Activated naive CD8-positive, alpha-beta T cell treated with anti-CD3 and anti-CD28 coated beads, Interleukin-2, amount 50 U/mL, for 24 hours (primary cell): Measurements from ENCODE around the gene SNRPF.
"Not testable (repeated sequence)": the region's sequence is repeated elsewhere in the genome, so short reads cannot be mapped to it uniquely, and the experiment has no call there.

Experiments used
- ATAC-seq: fragments of 150-1000 bp; cut with Tn5 transposase; one replicate; pipeline ENCODE4 v1.10.0; 2021
- DNase-seq: peaks from one replicate; pipeline ENCODE4 v3.0.0; 2021
- H3K27ac Mint-ChIP-seq: one replicate; pipeline ENCODE4 v1.8.0; 2021; ENCODE audit warnings: mild to moderate bottlenecking, mixed read lengths
- H3K27me3 Mint-ChIP-seq: one replicate; pipeline ENCODE4 v1.8.0; 2021; ENCODE audit warnings: mixed read lengths
- H3K36me3 Mint-ChIP-seq: one replicate; pipeline ENCODE4 v1.8.0; 2021; ENCODE audit warnings: low read depth, mixed read lengths
- H3K4me1 Mint-ChIP-seq: one replicate; pipeline ENCODE4 v1.8.0; 2021; ENCODE audit warnings: mixed read lengths
- H3K4me3 Mint-ChIP-seq: one replicate; pipeline ENCODE4 v1.8.0; 2021; ENCODE audit warnings: mild to moderate bottlenecking, moderate library complexity, mixed read lengths
- H3K9me3 Mint-ChIP-seq: one replicate; pipeline ENCODE4 v1.8.0; 2021; ENCODE audit warnings: mixed read lengths

SNRPF gene

DNA sequence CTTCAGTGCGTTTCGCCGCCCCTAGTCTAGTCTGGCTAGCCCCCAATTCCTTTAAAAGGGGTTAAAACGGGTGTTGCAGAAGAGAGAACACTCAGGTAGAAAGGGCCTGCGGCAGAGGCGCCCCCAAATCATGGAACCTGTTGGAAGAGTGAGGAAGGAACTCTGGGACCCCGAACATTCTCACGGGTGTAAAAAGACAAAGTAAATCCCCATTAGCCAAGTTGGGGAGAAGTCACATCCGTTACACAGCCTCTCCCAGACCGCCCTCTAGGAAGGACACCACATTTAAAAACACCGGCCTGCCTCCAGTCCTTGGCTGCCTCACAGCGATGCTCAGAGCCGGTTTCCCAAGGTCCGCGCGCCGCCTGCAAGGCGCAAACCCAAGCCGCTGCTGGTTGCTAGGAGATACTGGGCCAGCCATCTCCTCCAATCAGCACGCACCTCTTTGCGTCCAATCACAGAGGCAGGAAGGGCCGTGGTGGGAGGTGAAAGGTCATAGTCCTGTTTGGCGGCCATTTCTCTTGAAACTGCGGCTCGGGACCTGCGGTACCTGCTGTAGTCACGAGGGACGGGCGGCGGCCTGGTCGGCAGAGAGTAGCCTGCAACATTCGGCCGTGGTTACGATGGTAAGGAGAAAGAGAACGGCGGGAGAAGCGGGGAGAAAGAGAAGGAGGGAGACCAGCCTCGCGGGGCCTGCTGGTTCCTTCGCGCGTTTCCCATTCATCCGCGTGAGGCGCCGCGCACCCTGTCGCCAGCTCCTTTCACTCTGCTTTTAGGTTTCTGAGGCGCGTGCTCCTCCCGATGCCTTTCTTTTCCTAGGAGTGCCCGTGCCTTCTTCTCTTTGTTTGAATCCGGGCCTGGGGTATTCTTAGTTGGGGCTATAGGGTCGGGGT, at the start of gene SNRPF:
Gene SNRPF, plus strand, starts transcription at position 502 of the 893 bp plus-strand sequence. Its CDS starts 122 bp downstream, at position 624.
- Mint-ChIP-seq H3K9me3 (no peaks in the 10 kb centered on the region), H3K27me3 (peaks cover 2% of the 10 kb centered on the region), H3K4me3 (no peak within 1 kb of the TSS), H3K4me1 (peaks cover 31% of the 10 kb centered on the region), H3K27ac (no peak within 1 kb of the TSS), H3K36me3 (peaks cover 35% of the 10 kb centered on the region)
- peak; percentile 98 for ATAC-seq
- DNase-seq, result peak; percentile 90

DNA sequence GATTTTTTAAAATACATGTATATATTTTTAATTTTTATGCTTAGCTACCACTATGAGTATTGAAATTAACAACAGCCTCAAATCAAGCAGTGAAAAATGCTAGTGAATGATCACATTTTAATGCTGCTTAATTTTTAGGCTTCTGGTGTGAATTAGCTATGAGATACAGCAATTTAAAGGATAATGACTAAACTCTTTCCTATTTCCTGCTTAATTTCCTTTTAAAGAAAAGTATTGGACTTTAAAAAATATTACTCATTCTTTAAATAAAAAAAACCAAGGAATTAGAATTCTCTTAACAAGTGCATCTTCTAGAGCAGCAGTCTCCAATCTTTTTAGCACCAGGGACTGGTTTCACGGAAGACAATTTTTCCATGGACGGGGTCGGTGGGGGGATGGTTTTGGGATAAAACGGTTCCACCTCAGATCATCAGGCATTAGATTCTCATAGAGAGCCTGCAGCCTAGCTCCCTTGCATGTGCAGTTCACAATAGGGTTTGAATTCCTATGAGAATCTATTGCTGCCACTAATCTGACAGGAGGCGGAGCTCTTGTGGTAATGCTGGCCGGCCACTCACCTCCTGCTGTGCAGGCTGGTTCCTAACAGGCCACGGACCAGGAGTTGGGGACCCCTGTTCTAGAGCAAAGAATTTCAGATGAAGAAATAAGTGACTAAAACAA, 49.6 kb upstream of the SNRPF start:
- Mint-ChIP-seq H3K4me3 (no peak overlapping the region), H3K4me1 (no peaks in the 10 kb centered on the region), H3K36me3 (no peaks in the 10 kb centered on the region), H3K27me3 (peaks cover 24% of the 10 kb centered on the region), H3K27ac (no peak overlapping the region), H3K9me3 (no peaks in the 10 kb centered on the region)
- ATAC-seq, result no peak
- DNase-seq, result no peak

DNA sequence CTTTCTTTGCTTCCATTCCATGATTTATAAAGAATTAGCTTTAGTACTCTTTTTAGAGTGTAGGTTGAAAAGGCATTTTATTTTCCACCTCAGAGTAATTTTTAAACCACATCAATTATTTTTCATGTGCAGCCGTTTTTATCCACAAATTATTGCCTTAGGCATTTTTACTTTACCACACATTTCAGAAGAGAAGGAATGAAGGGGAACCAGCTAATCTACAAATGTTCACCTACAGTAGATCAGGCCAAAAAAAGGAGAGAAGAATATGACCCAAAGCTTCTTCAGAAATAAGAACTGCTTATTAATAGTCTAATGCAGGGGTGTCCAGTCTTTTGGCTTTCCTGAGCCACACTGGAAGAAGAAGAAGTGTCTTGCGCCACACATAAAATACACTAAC, 48.3 kb upstream of the SNRPF start:
- Mint-ChIP-seq H3K27me3 (peaks cover 23% of the 10 kb centered on the region), H3K27ac (no peak overlapping the region)

DNA sequence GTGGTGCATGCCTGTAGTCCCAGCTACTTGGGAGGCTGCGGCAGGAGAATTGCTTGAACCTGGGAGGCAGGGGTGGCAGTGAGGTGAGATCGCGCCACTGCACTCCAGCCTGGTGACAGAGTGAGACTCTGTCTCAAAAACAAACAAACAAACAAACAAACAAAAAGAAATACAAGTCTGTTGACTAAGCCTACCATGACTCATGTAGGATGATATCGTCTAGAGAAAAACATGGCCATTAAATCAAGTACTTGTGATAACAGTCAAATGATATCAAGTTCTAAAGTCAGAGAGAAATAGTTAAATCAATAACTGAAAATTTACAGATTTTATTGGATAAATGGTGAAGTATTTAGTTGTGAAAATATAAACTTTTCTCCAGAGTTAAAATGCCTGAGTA, 46.6 kb upstream of the SNRPF start:
- not testable (repeated sequence) for H3K4me3 Mint-ChIP-seq, ATAC-seq, H3K9me3 Mint-ChIP-seq, H3K36me3 Mint-ChIP-seq, DNase-seq, H3K27ac Mint-ChIP-seq, H3K4me1 Mint-ChIP-seq
- H3K27me3 Mint-ChIP-seq, result peaks cover 18% of the 10 kb centered on the region

More for the DNA sequence above, 48.3 kb upstream of the SNRPF start:
- Mint-ChIP-seq H3K4me1 (no peaks in the 10 kb centered on the region), H3K4me3 (no peak overlapping the region), H3K36me3 (no peaks in the 10 kb centered on the region), H3K9me3 (no peaks in the 10 kb centered on the region)
- no peak for ATAC-seq
- DNase-seq, result no peak

DNA sequence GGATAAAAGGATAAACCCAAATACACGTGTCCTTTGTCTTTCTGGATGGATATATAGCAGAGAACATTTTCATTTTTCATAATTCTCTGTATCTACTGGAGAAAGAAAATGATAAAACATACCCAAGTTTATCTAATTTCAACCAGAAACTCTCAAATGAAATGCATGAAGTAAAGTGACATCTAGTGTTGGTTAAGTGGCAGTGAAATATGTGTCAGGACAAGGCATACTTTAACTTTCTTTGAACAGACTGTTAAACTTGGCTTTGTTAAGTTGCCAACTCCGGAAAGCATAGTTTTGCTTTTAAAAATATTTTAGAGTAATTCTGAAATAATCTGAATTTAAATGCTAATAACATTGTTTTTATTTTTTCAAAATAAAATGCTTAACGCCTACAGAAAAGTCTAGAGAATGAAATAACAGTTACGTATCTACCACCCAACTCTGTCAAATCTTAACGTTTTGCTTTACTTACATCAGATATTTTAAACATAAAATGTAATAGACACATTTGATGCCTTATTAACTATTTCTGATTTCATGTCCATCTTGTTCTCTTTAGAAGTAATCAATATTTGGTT, 43.0 kb upstream of the SNRPF start:
- no peak for DNase-seq
- H3K27me3 Mint-ChIP-seq, result peaks cover 13% of the 10 kb centered on the region
- no peaks in the 10 kb centered on the region for H3K9me3 Mint-ChIP-seq

DNA sequence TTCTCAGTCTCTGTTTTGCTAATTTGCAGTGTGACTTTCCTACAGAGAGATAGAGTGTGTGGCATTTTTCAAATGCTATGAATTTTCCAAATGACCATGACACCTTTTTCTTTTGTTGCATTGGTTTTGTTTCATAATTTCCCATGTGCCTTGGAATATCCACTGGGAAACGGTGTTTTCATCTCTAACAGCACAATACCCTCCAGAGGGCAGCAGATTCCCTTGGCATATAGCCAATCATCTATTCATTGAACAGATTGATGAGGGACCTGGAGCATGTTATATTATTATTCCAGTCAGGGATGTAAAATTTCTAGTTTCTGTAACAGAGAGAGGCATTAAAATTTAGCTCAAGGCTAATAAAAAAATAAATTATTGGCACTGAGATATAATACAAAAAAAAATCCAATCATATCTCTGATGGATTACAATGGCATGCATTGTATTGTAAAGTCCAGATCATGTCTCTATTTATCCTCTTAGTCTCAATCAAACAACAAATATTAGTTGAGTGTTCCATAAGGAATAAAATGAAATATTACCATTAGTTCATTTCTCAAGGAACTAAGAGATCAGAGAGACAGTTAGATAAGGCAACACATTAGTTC, 38.6 kb upstream of the SNRPF start:
- ATAC-seq (no peak), DNase-seq (no peak)
- H3K9me3 Mint-ChIP-seq, result no peaks in the 10 kb centered on the region
- H3K4me1 Mint-ChIP-seq, result no peaks in the 10 kb centered on the region
- no peak overlapping the region for H3K27ac Mint-ChIP-seq
- no peak overlapping the region for H3K4me3 Mint-ChIP-seq
- H3K27me3 Mint-ChIP-seq, result peaks cover 4% of the 10 kb centered on the region
- H3K36me3 Mint-ChIP-seq, result no peaks in the 10 kb centered on the region

More for the DNA sequence above, 43.0 kb upstream of the SNRPF start:
- ATAC-seq, result no peak
- no peaks in the 10 kb centered on the region for H3K4me1 Mint-ChIP-seq
- no peaks in the 10 kb centered on the region for H3K36me3 Mint-ChIP-seq
- no peak overlapping the region for H3K4me3 Mint-ChIP-seq
- no peak overlapping the region for H3K27ac Mint-ChIP-seq

DNA sequence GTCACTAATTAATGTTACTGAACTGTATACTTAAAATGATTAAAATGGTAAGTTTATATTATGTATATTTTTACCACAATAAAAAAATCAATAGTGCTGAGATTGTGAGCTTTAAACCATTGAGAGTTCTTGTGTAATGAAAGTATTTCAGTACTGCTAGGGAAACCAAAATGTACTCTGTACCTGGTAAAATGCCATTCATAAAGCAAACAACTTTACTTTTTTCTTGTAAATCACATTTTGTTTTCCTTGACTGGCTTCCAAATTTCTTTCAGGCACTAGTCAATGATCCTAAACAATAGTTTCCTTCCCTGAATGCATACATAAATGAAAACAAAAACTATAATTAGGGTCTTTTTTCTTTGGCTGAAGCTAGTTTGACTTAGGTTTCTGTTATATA, 29.4 kb upstream of the SNRPF start:
- Mint-ChIP-seq H3K36me3 (no peaks in the 10 kb centered on the region), H3K9me3 (no peaks in the 10 kb centered on the region), H3K4me1 (peaks cover 4% of the 10 kb centered on the region), H3K27ac (no peak overlapping the region), H3K4me3 (no peak overlapping the region), H3K27me3 (peaks cover 13% of the 10 kb centered on the region)
- DNase-seq, result no peak
- ATAC-seq, result no peak

DNA sequence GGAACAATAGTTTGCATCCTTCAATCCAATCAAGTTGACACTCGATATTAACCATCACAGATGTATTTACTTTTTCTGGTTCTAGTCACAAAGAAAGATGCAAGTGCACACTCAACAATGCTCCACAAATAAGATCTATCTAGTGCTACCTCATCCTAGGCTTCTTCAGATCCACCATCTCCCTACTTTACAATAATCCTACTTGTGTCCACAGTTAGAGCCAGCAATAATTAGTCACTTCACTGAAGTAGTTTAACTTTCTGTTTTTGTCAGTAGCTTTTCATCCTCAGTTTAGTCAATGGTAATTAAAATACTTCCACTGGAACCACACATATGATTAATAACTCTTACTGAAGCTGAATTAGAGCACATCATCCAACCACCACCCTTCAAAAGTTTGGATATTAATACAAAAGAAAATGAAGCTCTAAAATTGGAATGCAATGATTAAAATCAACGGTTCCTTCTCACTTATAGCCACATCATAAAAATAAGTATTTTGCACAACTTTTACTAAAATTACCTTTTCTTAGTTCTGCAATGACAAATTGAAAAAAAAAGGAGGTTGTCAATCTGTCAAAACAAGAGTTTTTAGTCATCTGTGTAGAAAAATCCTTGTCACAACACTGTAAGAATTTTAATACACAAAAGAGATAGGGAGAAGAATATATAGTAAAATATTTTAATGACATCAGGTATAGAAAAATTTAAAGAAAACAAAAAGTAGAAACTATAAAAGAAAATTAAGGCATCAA, 28.2 kb upstream of the SNRPF start:
- Mint-ChIP-seq H3K27ac (no peak overlapping the region), H3K4me3 (no peak overlapping the region), H3K4me1 (peaks cover 4% of the 10 kb centered on the region), H3K9me3 (no peaks in the 10 kb centered on the region), H3K36me3 (no peaks in the 10 kb centered on the region), H3K27me3 (peaks cover 13% of the 10 kb centered on the region)
- peak; percentile 40 for ATAC-seq
- DNase-seq, result no peak

DNA sequence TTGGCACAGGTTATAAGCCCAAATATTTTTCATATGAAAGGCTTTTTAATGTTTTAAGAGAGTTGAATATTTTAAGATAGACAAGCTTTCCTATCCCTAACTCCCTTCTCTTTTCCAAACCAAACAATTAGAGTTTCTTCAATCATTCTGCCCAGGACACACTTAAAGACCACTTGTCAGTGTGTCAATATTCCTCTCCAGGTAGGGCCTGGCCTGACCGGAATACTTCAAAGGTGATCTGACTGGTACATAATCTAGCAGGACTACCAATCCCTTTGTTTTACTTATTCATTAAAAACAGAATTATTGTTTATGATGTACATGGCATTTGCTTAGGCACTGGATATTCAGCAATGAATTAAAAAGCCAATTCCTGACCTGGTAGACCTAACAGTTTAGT, 24.2 kb upstream of the SNRPF start:
- peaks cover 9% of the 10 kb centered on the region for H3K4me1 Mint-ChIP-seq
- DNase-seq (no peak), ATAC-seq (no peak)
- H3K27me3 Mint-ChIP-seq, result peaks cover 24% of the 10 kb centered on the region
- H3K9me3 Mint-ChIP-seq, result no peaks in the 10 kb centered on the region
- no peaks in the 10 kb centered on the region for H3K36me3 Mint-ChIP-seq
- H3K4me3 Mint-ChIP-seq, result no peak overlapping the region
- no peak overlapping the region for H3K27ac Mint-ChIP-seq

DNA sequence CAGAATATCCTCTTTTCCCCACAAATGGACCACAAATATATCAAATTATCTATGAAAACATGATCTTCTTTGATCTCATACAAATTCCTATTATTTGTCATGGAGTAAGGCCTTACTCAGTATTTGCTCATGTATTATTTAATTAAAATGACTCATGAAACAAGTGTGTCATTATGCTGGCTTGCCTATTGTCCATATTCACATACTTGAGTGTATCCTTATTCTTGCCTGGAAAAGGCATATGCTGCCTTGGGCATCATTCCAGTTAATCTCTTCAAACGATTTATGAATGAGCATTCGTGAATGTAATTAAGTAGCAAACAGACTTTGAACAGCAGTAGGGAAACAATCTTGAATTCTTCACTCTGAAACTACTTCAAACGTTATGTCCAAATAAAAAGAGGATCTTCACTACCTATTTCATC, 22.6 kb upstream of the SNRPF start:
- Mint-ChIP-seq H3K27me3 (peaks cover 14% of the 10 kb centered on the region), H3K4me3 (no peak overlapping the region), H3K27ac (no peak overlapping the region), H3K36me3 (no peaks in the 10 kb centered on the region), H3K4me1 (peaks cover 5% of the 10 kb centered on the region), H3K9me3 (no peaks in the 10 kb centered on the region)
- no peak for DNase-seq
- no peak for ATAC-seq

DNA sequence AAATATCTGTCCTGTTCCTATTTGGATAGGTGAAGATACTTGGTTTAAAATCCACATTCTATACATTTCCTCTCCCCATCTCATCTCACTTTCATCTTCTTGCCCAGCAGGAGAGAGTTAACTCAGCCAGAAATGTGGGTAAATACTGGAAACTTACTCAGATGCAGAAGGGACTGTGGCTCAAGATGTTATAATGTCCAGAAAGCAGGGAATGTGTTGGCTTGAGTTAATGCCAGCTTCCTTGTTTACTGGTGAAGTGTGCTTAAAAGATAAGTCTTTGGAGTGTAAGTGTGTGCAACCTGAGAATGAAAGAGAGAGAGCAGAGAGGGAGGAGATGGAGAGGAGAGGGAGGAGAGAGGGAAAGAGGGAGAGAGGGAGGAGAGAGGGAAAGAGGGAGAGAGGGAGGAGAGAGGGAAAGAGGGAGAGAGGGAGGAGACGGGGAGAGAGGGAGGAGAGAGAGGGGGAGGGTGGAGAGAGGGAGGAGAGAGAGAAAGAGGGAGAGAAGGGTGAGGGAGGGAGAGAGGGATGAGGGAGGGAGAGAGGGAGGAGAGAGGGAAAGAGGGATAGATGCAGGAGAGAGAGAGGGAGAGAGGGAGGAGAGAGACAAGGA, 22.0 kb upstream of the SNRPF start:
- Mint-ChIP-seq H3K9me3 (no peaks in the 10 kb centered on the region), H3K27ac (no peak overlapping the region), H3K27me3 (peaks cover 12% of the 10 kb centered on the region), H3K4me3 (no peak overlapping the region), H3K36me3 (no peaks in the 10 kb centered on the region), H3K4me1 (peaks cover 5% of the 10 kb centered on the region)
- no peak for ATAC-seq
- no peak for DNase-seq

DNA sequence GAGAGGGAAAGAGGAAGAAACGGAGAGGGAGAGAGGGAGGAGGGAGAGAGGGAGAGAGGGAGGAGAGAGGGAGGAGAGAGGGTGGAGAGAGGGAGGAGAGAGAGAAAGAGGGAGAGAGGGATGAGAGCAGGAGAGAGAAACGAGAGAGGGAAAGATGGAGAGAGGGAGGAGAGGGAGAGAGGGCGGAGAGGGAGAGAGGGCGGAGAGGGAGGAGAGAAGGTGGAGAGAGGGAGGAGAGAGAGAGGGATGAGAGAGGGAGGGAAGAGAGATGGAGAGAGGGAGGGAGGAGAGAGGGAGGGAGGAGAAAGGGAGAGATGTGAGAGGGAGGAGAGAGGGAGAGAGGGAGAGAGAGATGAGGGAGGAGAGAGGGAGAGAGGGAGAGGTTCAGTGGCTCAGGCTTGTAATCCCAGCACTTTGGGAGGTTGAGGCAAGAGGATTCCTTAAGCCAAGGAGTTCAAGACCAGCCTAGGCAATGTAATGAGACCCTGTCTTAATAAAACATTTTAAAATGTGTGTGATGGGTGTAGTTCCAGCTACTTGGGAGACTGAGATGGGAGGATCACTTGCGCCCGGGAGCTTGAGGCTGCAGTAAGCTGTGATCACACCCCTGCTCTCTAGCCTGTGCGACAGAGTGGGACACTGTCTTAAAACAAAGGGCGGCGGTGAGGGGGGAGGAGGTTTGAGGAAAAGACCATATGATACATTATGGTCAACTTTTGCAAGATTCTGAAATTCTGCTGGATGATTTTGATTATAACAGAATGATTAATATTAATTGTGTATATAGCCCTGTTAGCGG, 21.3 kb upstream of the SNRPF start:
- Mint-ChIP-seq H3K4me1 (peaks cover 5% of the 10 kb centered on the region), H3K36me3 (no peaks in the 10 kb centered on the region), H3K27ac (no peak overlapping the region), H3K4me3 (no peak overlapping the region), H3K9me3 (no peaks in the 10 kb centered on the region), H3K27me3 (peaks cover 12% of the 10 kb centered on the region)
- ATAC-seq, result no peak
- no peak for DNase-seq

DNA sequence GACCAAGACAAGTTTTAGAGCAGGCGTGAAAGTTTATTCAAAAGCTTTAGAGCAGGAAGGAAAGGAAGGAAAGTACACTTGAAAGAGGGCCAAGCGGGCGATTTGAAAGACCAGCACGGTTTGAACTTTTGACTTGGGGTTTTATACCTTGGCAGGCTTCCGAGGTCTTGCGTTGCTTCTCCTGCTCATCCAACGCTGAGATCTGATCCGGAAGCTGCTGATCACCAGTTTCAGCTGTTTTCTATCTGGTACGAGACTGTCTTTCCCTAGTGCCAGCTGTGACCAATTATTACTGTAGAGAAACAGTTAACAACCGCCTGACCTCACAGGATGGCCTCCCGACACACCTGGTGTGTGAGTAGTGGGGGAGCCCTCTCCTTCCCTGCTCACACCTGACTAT, 20.6 kb upstream of the SNRPF start:
- Mint-ChIP-seq H3K9me3 (no peaks in the 10 kb centered on the region), H3K27me3 (peaks cover 16% of the 10 kb centered on the region), H3K27ac (no peak overlapping the region), H3K4me3 (no peak overlapping the region), H3K4me1 (peaks cover 5% of the 10 kb centered on the region), H3K36me3 (no peaks in the 10 kb centered on the region)
- DNase-seq, result no peak
- ATAC-seq, result no peak
